Psoas muscle (tissue), 8 donors: ENCODE results near the gene NPPA. TPM values are rescaled to one million over a fixed set of nuclear protein-coding genes. Genes with fewer than 3 reads are reported as not detected.

Experiments
- ATAC-seq, 4 donors: fragments of 200-7000 bp; cut with Tn5 transposase; one replicate each; pipeline ENCODE4 v1.9.1; 2020; ENCODE audit warnings: moderate library complexity in 3 of 4, mild to moderate bottlenecking in 2 of 4
- DNase-seq, 2 donors: peaks; one replicate each; pipeline ENCODE4 v3.0.0-alpha.2; 2020
- H3K27ac ChIP-seq: fragments of 200-600 bp; one replicate; pipeline ENCODE4 v1.8.0; 2022
- H3K27me3 ChIP-seq, 3 donors: fragments of 200-600 bp in 1 of 3; one replicate each; pipeline versions ENCODE4 v1.6.1 to v1.8.0; 2013 to 2022; ENCODE audit warnings: low read length in 2 of 3, mild to moderate bottlenecking in 2 of 3, moderate library complexity in 1 of 3; ENCODE audit not compliant: insufficient read depth in 3 of 3
- H3K36me3 ChIP-seq, 2 donors: fragments of 200-600 bp in 1 of 2; one replicate each; pipeline versions ENCODE4 v1.6.1 to v1.8.0; 2013 to 2022; ENCODE audit warnings: low read depth in 1 of 2, mild to moderate bottlenecking in 1 of 2, moderate library complexity in 1 of 2; ENCODE audit not compliant: insufficient read depth in 1 of 2
- H3K4me1 ChIP-seq: fragments of 200-600 bp; one replicate; pipeline ENCODE4 v1.8.0; 2022
- H3K4me3 ChIP-seq: fragments of 200-600 bp; one replicate; pipeline ENCODE4 v1.8.0; 2022; ENCODE audit warnings: mild to moderate bottlenecking
- H3K9me3 ChIP-seq: fragments of 200-600 bp; one replicate; pipeline ENCODE4 v1.8.0; 2022
- CTCF ChIP-seq: fragments of 200-600 bp; IDR thresholded peaks from one replicate; pipeline ENCODE4 v1.8.0; 2022; ENCODE audit warnings: antibody characterized with exemption
- WGBS, 3 donors: extraction: QIAGEN DNeasy Blood & Tissue Kit; methylation state at CpG; one replicate each; pipeline versions ENCODE4 v1.1.6 to v1.1.7; 2013; 5-methylcytosine and 5-hydroxymethylcytosine counted together
- intact Hi-C, 2 donors: fragments of 100-400 bp; cut with DNase I; formaldehyde crosslinking; loops; one replicate each; pipeline versions ENCODE4 v1.11.0 to v1.14.2; 2022
- polyA plus RNA-seq, 3 donors: library from polyadenylated mRNA; stranded (reverse); fragments of 200-250 nt; gene quantifications; one replicate each; pipeline ENCODE4 v1.2.3, GENCODE V29; 2013
- total RNA-seq, 4 donors: library from RNA; stranded (reverse); fragmentation: NEBNext Ultra II Directional in 2 of 4; extraction: Animal tissue kit (Norgen Biotek cat#: 25700) in 2 of 4; gene quantifications; one replicate each; pipeline versions ENCODE4 v1.2.1 to v1.2.4, GENCODE V29; 2021 to 2023
- donor health status: healthy with polysubstance abuse.
- donor health status: DM: no; HTN: no; CAD: no; lungs with moderate emphysema.
- donor health status: Bipolar disorder and iron deficiency.
- donor health status: healthy.
- donor health status: DM: yes; HTN: yes; CAD: no.
- donor health status: DM: no; HTN: no; CAD: no.
- donor health status: DM: no; HTN: no; CAD: no.
- donor health status: DM: yes; HTN: yes; CAD: no.

The NPPA gene
- total and polyA plus RNA-seq, 7 donors = 0.08 to 3.6 (median 0.54) TPM

- intact Hi-C loops = no loop called here
- Histone ChIP-seq H3K4me1 (no peaks in the 10 kb centered on the region), H3K27me3 (no peaks in the 10 kb centered on the region), H3K36me3 (peaks cover 15 to 99% of the 10 kb centered on the region in 2 donors), H3K4me3 (no peak overlapping the region), H3K27ac (no peak overlapping the region), H3K9me3 (no peaks in the 10 kb centered on the region)
- 90 to 98% (median 94%) methylated on average over 9 of the region's 9 CpGs for WGBS, 3 donors
- TF ChIP-seq CTCF = no peak
- ATAC-seq = no peak
- DNase-seq = no peak
These were observed 20.6 kb downstream of the NPPA start for GRCh38 chr1:11826946-11827345.

GRCh38 chr1:11825131-11825530 is 22.5 kb downstream of the NPPA start:
- Histone ChIP-seq H3K36me3 (peaks cover 15 to 98% of the 10 kb centered on the region in 2 donors), H3K27me3 (no peaks in the 10 kb centered on the region), H3K9me3 (no peaks in the 10 kb centered on the region), H3K27ac (no peak overlapping the region), H3K4me3 (no peak overlapping the region), H3K4me1 (no peaks in the 10 kb centered on the region)
- intact Hi-C loops = no loop called here
- DNase-seq (no peak), ATAC-seq (no peak)
- no peak for TF ChIP-seq CTCF
- 89 to 95% (median 91%) methylated on average over 5 to 7 of the region's 7 CpGs for WGBS, 3 donors

- ATAC-seq = no peak
- intact Hi-C loops = no loop called here
- no peak for DNase-seq
- 86 to 92% (median 89%) methylated on average over 17 of the region's 17 CpGs for WGBS, 3 donors
- Histone ChIP-seq H3K27me3 (no peaks in the 10 kb centered on the region), H3K4me3 (no peak overlapping the region), H3K27ac (no peak overlapping the region), H3K36me3 (peaks cover 12 to 98% of the 10 kb centered on the region in 2 donors), H3K9me3 (no peaks in the 10 kb centered on the region), H3K4me1 (no peaks in the 10 kb centered on the region)
- TF ChIP-seq CTCF = no peak
These were observed 24.0 kb downstream of the NPPA start for GRCh38 chr1:11823366-11824137.

GRCh38 chr1:11822091-11822490 is 25.5 kb downstream of the NPPA start:
- DNase-seq (no peak), ATAC-seq (no peak)
- intact Hi-C loops = no loop called here
- WGBS, 3 donors = 87 to 92% (median 88%) methylated on average over 3 of the region's 3 CpGs
- Histone ChIP-seq H3K4me1 (no peaks in the 10 kb centered on the region), H3K4me3 (no peak overlapping the region), H3K9me3 (no peaks in the 10 kb centered on the region), H3K36me3 (peaks cover 13 to 98% of the 10 kb centered on the region in 2 donors), H3K27me3 (no peaks in the 10 kb centered on the region), H3K27ac (peak overlapping the region; percentile 19)
- no peak for TF ChIP-seq CTCF

GRCh38 chr1:11817192-11817591 is 30.4 kb downstream of the NPPA start:
- ATAC-seq = no peak
- no peaks in the 10 kb centered on the region for H3K9me3 ChIP-seq
- H3K4me3 ChIP-seq = no peak overlapping the region
- peaks cover 7 to 83% of the 10 kb centered on the region in 2 donors for H3K36me3 ChIP-seq
- TF ChIP-seq CTCF = no peak
- H3K27me3 ChIP-seq = no peaks in the 10 kb centered on the region
- no peak for DNase-seq
- H3K27ac ChIP-seq = no peak overlapping the region
- intact Hi-C loops = no loop called here
- WGBS, 3 donors = 92 to 96% (median 94%) methylated on average over 12 of the region's 12 CpGs
- H3K4me1 ChIP-seq = no peaks in the 10 kb centered on the region
